ENCODE results near the gene ZBTB18.

The ZBTB18 gene

DNA sequence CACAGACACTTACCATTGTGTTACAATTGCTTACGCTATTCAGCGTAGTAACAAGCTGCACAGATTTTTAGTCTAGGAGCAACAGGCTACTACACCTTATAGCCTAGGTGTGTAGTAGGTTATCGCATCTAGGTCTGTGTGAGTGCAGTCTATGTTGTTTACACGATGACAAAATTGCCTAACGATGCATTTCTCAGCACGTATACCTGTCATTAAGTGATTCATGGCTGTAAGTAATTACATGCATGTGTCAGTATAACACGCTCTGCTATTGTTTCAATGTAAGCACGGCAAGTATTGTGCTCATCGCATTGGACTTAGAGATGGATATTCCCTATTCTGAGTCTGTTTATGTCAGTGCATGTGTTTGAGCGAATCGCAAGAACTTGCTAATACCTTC, 15.7 kb upstream of the ZBTB18 start:
- TF ChIP-seq FOXP2 (optimal IDR thresholded peaks at IDR 0.05; ENCODE audit: borderline replicate concordance, extremely low read depth, extremely low read length, insufficient read depth) (no peak), SIN3A (IDR thresholded peaks at IDR 0.05; ENCODE audit: borderline replicate concordance, insufficient read depth, low read length) (no peak), POLR2AphosphoS5 (IDR thresholded peaks at IDR 0.05; ENCODE audit: low read depth, low read length) (no peak), TAF1 (IDR thresholded peaks at IDR 0.05; ENCODE audit: borderline replicate concordance, insufficient read depth, low read length) (no peak)
- TF ChIP-seq, protein P1, sequence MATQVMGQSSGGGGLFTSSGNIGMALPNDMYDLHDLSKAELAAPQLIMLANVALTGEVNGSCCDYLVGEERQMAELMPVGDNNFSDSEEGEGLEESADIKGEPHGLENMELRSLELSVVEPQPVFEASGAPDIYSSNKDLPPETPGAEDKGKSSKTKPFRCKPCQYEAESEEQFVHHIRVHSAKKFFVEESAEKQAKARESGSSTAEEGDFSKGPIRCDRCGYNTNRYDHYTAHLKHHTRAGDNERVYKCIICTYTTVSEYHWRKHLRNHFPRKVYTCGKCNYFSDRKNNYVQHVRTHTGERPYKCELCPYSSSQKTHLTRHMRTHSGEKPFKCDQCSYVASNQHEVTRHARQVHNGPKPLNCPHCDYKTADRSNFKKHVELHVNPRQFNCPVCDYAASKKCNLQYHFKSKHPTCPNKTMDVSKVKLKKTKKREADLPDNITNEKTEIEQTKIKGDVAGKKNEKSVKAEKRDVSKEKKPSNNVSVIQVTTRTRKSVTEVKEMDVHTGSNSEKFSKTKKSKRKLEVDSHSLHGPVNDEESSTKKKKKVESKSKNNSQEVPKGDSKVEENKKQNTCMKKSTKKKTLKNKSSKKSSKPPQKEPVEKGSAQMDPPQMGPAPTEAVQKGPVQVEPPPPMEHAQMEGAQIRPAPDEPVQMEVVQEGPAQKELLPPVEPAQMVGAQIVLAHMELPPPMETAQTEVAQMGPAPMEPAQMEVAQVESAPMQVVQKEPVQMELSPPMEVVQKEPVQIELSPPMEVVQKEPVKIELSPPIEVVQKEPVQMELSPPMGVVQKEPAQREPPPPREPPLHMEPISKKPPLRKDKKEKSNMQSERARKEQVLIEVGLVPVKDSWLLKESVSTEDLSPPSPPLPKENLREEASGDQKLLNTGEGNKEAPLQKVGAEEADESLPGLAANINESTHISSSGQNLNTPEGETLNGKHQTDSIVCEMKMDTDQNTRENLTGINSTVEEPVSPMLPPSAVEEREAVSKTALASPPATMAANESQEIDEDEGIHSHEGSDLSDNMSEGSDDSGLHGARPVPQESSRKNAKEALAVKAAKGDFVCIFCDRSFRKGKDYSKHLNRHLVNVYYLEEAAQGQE (IDR thresholded peaks at IDR 0.05; ENCODE audit: insufficient read depth in 1 of 2, low read depth in 2 of 2, low read length in 2 of 2) = no peak

DNA sequence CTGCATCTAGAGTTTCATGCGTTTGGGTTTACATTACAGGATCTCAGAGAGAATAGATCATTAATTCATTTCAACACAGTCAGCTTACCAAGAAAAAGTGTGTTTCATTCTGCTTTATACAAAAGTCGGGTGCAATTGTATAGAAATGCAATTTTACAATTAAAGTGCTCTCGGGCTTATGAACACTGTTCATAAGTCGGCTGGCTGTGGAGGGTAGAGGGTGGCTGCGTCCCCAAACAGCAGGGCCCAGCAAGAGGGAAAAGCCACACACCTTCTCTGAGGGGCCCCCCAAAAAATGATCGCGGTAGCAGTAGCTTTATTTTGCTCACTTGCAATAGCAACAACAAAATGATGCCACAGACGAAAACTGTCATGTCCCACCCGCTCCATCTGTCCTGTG, 13.8 kb upstream of the ZBTB18 start:
- TF ChIP-seq SIN3A (IDR thresholded peaks at IDR 0.05; ENCODE audit: borderline replicate concordance, insufficient read depth, low read length) = no peak
- no peak for TF ChIP-seq POLR2AphosphoS5 (IDR thresholded peaks at IDR 0.05; ENCODE audit: low read depth, low read length)
- TF ChIP-seq TAF1 (IDR thresholded peaks at IDR 0.05; ENCODE audit: borderline replicate concordance, insufficient read depth, low read length) = no peak
- TF ChIP-seq, protein P1 (IDR thresholded peaks at IDR 0.05; ENCODE audit: insufficient read depth in 1 of 2, low read depth in 2 of 2, low read length in 2 of 2) = no peak
- TF ChIP-seq FOXP2 (optimal IDR thresholded peaks at IDR 0.05; ENCODE audit: borderline replicate concordance, extremely low read depth, extremely low read length, insufficient read depth) = no peak

DNA sequence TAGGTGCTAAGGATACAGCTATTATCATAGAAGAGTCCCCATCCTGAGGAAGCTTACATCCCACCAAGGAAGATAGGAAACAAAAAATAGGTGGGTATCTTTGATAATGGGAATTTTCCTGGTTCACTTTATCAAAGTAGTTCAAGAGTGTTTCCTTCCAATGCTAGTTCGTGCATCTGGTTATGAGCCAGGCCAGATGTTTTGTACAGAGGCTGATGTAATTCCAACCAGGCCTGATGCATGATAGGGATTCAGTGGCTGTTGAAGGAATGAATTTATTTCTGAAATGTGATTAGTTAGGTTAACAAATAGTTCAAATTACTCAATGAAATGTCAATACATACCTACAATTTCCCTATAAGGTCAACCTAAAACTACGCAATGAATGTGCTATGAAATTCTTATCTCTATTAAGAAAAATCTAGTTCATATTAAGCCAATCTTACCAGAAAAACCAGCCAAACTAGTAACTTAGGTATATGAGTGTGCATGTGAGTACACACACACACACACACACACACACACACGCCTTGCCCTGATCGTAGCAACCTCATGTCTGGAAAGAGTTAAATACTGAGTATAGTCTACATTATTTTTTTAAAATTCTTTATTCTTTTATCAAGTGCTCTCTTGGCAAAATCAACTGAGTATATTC, 9.5 kb upstream of the ZBTB18 start:
- TF ChIP-seq POLR2AphosphoS5 (IDR thresholded peaks at IDR 0.05; ENCODE audit: low read depth, low read length) (no peak), FOXP2 (optimal IDR thresholded peaks at IDR 0.05; ENCODE audit: borderline replicate concordance, extremely low read depth, extremely low read length, insufficient read depth) (no peak), TAF1 (IDR thresholded peaks at IDR 0.05; ENCODE audit: borderline replicate concordance, insufficient read depth, low read length) (no peak), SIN3A (IDR thresholded peaks at IDR 0.05; ENCODE audit: borderline replicate concordance, insufficient read depth, low read length) (no peak)
- TF ChIP-seq, protein P1 (IDR thresholded peaks at IDR 0.05; ENCODE audit: insufficient read depth in 1 of 2, low read depth in 2 of 2, low read length in 2 of 2) = no peak

DNA sequence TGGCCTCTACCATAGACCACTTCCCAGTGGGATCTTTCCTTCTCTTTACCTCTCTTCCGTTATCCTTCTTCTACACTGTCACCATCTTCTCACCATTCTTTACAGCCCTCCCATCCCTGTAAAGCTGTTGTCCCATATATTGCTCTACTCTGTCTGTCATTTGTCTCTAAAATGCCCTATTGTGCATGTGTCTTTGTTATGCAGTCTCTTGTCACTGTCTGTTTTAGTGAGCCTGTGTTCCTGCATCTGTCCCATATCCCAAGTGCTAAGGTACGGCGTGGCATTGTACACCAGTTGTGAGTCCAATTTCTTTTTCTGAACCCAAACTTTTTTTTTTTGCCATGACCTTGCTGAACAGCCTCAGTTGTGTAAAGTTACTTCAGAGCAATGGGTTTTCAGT, 8.8 kb upstream of the ZBTB18 start:
- TF ChIP-seq POLR2AphosphoS5 (IDR thresholded peaks at IDR 0.05; ENCODE audit: low read depth, low read length) (no peak), FOXP2 (optimal IDR thresholded peaks at IDR 0.05; ENCODE audit: borderline replicate concordance, extremely low read depth, extremely low read length, insufficient read depth) (no peak), SIN3A (IDR thresholded peaks at IDR 0.05; ENCODE audit: borderline replicate concordance, insufficient read depth, low read length) (no peak), TAF1 (IDR thresholded peaks at IDR 0.05; ENCODE audit: borderline replicate concordance, insufficient read depth, low read length) (no peak)
- TF ChIP-seq, protein P1 (IDR thresholded peaks at IDR 0.05; ENCODE audit: insufficient read depth in 1 of 2, low read depth in 2 of 2, low read length in 2 of 2) = no peak
